GM18505 (cell line): ENCODE measurements around the gene CTNNAL1.

Experiments
- ATAC-seq: cut with Tn5 transposase; IDR thresholded peaks from one replicate; pipeline ENCODE4 v1.9.1; 2021; ENCODE audit not compliant: unreplicated experiment
- POLR2A ChIP-seq: IDR thresholded peaks from 4 replicates; pipeline ENCODE4 v1.6.1; 2011; ENCODE audit warnings: borderline replicate concordance; ENCODE audit not compliant: insufficient read depth, insufficient read length; ENCODE audit errors: extremely low read depth

The CTNNAL1 gene

DNA sequence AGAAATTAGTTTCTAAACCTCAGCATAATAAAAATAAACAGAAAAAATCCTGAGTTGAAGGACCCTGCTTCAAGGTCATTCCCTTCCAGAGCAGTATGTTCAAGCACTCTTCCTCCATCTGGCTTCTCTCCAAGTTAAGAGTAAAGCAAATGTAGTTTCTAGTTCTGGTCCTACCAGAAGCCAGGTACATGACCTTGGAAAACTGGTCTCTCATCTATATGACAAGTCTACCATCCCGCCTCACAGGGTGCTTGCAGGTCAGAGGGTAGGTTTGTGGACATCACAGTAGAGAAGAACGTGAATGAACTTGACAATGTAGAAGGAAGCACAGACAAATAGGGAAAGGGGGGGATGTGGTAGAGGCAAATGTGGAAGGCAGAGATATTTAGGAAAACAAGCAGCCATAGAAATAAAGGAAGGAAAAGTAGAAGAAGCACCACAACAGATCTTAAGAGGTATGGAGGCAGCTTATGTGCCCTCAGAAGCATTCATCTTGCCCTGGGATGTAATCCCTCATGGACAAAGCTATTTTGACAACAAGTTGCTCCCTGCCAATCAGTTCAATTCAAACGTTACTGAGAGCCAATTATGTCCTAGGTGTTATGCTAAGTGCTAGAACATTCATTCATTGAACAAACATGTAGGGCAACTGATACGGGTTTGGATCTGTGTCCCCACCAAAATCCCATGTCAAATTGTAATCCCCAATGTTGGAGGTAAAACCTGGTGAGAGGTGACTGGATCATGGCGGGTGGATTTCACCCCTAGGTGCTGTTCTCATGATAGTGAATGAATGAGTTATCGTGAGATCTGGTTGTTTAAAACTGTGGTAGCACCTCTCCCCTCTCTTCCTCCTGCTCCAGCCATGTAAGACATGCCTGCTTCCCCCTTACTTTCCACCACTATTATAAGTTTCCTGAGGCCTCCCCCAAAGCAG is 23.7 kb upstream of the CTNNAL1 start:
- ATAC-seq = no peak
- TF ChIP-seq POLR2A = no peak

DNA sequence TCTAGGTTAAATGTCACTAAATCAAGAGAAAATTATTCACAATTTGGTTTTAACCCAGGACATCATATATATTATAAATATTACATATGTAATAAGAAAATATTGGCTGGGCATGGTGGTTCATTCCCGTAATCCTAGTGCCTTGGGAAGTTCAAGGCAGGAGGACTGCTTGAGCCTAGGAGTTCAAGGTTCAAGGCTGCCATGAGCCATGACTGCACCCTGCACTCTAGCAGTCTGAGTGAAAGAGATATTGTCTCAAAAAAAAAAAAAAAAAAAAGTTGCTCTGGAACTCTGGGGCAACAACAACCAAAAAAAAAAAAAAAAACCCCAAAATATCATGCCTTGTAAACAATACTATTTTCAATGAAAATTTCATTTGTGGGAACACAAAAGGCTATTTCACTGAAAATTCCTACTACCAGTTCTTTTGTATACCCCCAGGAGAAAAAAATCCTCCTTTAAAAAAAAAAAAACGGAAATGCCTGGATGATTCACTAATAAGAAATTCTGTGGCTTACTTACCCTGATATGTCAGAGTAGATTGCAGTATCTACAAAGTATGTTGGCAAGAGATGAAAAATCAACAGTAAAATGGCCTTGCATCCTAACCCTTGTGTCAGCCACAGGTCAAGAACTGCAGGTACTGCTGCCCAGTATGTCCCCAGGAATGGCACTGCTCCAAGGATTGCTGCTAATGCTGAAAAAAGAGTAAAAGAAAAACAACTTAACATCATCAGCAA is 22.6 kb upstream of the CTNNAL1 start:
- ATAC-seq = no peak
- no peak for TF ChIP-seq POLR2A

DNA sequence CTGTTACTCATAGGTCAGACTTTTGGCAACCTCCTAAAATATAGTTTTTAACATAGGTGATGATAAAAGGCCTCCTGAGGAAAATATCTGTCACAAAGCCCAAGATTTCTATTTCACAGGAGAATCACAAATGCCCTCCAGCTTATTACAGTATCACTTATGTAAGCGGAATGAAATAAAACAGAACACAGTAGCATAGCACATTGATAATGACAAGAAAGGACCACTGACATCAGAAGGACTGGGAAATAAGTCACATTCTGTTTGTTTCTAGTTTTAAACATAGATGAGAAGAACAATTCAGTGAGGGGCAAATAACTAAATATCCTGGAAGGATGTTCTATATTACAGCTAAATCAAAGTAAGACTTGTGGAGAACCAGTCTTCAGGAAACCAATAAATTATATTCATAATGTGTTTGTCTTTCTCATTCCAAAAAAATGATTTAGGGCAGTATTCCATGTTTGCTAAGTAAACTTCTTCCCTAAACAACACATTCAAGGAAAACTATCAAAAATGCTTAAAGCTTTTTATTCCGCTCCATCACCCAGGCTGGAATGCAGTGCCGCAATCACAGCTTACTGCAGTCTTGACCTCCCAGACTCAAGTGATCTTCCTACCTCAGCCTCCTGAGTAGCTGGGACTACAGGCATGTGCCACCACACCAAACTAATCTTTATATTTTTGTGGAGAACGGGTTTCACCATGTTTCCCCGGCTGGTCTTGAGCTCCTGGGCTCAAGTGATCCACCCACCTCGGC is 20.8 kb upstream of the CTNNAL1 start:
- no peak for ATAC-seq
- TF ChIP-seq POLR2A = no peak

DNA sequence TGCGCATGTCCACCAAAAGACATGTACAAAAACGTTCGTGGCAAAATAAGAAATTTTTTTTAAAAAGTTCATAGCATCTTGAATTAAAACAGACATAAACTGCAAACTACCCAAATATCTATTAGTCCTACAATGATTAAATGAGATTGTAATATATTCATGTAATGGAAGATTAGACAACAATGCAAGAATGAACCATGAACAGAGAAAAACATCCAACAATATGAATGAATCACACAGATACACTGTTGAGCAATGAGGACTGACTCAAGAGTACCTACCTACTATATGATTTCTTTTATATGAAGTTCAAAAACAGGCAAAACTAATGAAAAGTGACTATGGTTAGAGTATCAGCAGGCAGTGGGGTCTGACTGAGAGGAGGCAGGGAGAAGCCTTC is 17.9 kb upstream of the CTNNAL1 start:
- TF ChIP-seq POLR2A = no peak
- ATAC-seq = no peak

DNA sequence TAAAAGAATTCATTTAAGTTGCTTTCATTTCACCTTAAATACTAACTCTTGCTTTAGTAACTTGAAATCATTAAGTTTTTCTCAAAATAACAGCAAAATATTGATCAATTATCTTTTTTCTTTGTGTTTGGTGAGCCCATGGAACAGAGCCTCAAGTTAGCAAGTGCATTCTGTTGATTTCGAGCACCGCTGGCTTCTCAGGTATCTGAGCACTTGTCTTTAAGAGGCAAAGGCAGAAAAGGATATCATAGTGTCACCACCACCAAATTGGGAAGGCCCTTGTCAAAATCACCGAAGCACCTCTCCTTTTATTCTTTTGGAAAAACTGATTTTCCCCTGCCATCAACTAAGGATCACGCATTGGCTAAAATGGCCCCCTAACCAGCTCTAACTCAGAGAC is 17.1 kb upstream of the CTNNAL1 start:
- TF ChIP-seq POLR2A = no peak
- ATAC-seq = no peak

DNA sequence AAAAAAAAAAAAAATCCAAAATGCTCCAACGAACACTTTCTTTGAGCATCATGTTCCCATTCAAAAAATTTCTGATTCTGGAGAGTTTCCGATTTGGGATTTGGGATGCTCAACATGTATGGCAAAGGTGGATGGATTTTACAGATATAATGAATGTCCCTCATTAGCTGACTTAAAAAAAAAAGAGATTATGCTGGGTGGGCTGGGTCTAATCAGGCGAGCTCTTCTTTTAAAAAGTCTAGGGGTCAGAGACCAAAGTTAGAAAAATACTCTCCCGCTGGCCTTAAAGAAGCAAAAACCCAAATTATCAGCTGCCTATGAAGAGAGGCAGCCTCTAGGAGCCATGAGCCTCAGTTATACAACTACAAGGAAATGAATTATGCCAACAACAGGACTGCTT is 15.2 kb upstream of the CTNNAL1 start:
- ATAC-seq = no peak
- TF ChIP-seq POLR2A = no peak

DNA sequence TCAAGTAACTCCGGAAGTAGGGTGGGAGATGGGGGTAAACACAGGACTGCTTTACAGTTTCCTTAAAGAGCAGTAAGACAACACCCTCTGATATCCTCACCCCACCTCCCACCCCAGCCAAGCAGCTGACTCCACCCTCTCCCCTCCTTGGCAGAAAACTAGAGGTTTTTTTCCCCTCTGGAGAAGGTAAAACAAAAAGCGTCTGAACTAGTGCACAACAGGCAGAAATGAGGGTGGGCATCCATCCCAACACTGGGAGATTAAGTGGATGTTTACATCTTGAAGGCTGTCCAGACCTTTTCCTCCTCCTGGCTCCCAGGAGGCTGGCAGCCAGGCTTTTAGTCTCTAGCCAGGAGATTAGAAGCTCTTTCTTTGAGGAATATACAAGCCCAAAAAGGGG is 13.9 kb upstream of the CTNNAL1 start:
- TF ChIP-seq POLR2A = no peak

DNA sequence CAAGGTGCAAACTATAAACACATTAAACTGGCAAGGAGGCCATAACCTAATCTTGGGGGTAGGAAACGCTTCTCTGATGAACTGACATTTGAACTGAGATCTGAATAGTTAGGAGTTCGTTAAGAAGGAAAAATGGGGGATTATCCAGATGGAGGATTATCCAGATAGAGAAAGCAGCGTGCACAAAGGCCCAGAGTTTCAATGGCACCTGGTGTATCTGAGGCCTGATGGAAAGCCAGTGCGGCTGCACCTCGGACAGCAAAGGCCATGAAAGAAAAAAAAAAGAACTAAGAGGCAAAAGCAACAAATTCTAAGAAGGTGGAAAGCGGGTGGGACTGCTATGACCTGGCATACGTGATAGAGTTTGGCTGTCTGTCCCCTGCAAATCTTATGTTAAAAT is 13.0 kb upstream of the CTNNAL1 start:
- no peak for ATAC-seq
- no peak for TF ChIP-seq POLR2A

More for the DNA sequence above, 13.9 kb upstream of the CTNNAL1 start:
- no peak for ATAC-seq

DNA sequence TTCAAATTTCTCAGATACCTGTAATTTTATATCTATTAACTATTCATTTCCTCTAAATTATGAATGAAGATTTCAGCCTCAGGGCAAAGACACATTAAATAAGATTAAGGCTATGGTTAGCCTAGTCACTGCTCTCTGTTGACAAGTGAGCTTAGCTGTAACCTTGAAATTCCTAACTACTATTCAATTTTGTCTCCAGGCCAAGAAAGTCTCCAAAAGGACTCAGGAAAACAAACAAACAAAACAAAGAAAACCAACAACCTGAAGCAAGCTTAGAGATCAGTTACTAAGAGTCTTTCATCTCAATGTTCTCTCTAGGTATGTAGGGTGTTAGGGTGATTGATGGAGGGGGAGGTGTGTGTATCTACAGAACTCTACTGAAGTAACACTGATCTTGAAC is 9.6 kb upstream of the CTNNAL1 start:
- no peak for ATAC-seq
- TF ChIP-seq POLR2A = no peak

DNA sequence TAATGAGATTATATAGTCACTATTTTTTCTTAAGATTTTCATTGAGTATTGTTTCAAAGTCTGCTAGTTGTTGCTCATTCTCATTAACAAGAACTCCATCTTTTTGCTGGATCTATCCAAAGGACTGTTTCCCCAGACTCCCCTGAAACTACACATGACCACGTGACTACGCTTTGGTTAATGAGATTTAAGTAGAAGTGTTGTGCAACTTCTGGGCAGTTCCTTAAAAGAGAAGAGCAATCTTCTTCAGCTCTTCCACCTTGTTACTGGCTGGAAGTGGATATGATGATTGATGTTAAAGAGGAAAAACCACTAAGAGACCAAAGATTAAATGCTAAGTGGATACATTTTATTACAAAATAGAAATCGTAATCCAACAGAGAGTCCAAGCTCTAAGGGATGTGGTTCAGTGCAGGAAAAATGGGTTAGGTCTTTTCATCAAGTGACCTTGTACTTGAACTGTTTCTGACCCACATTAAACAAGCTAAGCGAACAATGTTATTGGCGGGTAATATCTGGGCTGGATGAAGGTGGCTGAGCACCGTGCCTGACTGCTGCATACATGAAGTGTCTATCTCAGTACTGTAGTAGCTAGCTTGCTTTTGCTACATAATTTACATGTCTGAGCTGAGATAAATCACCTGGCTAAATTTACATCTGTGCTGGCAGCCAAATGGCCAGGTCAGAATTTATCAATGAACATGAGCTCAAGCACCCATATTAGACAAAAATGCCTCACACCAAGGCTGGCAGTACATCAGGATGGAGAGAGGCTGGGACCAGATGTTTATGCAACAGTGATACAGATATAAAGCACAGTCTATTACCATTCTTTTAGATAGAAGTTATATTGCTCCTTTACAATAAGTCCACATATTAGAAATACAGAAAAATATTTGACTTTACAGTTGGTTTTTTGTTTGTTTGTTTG is 7.5 kb upstream of the CTNNAL1 start:
- no peak for TF ChIP-seq POLR2A
- no peak for ATAC-seq

DNA sequence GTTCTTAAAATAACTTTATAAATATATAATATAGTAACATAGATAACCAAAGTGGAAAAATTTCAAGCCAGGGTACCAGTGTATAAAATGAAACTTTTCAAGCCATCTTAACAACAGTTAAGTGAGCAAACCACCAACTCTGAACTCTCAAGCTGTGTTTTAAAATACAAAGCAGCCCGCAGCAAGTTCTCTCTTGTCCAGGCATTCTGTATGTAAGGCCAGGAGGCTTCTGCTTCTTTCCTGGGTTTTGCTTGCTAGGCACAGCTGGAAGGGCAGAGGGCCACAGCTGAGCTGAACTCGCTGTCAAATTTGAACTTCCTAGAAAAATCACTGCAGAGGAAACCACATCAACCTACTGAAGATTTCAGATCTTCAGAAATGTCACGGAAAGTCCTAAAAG is 6.8 kb upstream of the CTNNAL1 start:
- ATAC-seq = no peak
- TF ChIP-seq POLR2A = no peak

DNA sequence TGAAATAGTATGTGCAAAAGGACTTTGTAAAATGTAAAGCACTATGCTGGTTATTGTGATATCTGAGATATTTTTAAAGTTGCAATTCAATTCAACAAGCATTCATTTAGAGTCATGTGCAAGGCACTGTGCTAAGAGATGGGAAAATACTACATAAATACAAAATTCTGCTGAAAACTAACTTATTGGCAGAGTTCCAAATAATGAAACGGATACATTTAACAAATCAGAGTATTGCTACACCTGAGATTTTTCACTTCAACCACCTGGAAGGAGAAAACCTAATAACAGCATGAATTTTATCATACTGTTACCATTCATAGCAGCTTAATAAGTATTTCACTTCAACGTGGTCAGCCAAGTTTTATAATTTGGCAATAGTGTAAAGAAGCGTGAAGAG is 6.1 kb upstream of the CTNNAL1 start:
- TF ChIP-seq POLR2A = no peak
- no peak for ATAC-seq
